K562 (cell line): Measurements from ENCODE around the gene NXF3. TPM values are rescaled to one million over a fixed set of nuclear protein-coding genes. Genes with fewer than 3 reads are reported as not detected.
A peak's percentile ranks its signal among the peaks of the same experiment; 100 is the strongest.

Source experiments
- C11orf30 ChIP-seq: fragments of 450-650 bp; IDR thresholded peaks from 2 replicates; pipeline ENCODE4 v1.6.1; 2016; ENCODE audit warnings: low read depth, mild to moderate bottlenecking
- CBFB ChIP-seq: sonication (generic); formaldehyde crosslinking; IDR thresholded peaks from 2 replicates; pipeline ENCODE4 v1.4.0; 2020; ENCODE audit warnings: mild to moderate bottlenecking, missing genetic modification reagents
- CBX1 ChIP-seq: sonication (generic); IDR thresholded peaks from 2 replicates; pipeline ENCODE4 v1.6.1; 2016; ENCODE audit warnings: antibody characterized with exemption, low read depth, mild to moderate bottlenecking
- COPS2 ChIP-seq: fragments of 450-650 bp; conservative IDR thresholded peaks from 2 replicates; pipeline ENCODE4 v1.6.1; 2016; ENCODE audit warnings: mild to moderate bottlenecking, moderate library complexity
- ILF3 ChIP-seq: fragments of 450-650 bp; IDR thresholded peaks from 2 replicates; pipeline ENCODE4 v1.6.1; 2018; ENCODE audit warnings: antibody characterized with exemption, mild to moderate bottlenecking, moderate library complexity, borderline replicate concordance
- KDM1A ChIP-seq, 2 experiments: fragments of 450-650 bp; IDR thresholded peaks; 2 replicates each; pipeline ENCODE4 v1.6.1; 2016; ENCODE audit warnings: mild to moderate bottlenecking in 2 of 2
- MYC ChIP-seq, 2 experiments: fragments of 250-450 bp in 1 of 2; sonication (Bioruptor Pico) in 1 of 2; IDR thresholded peaks; 2 replicates each; pipeline versions ENCODE4 v1.5.1 to v1.6.1; 2012 to 2021; ENCODE audit warnings: low read depth in 2 of 2, borderline replicate concordance in 1 of 2, improper control_type of control experiment in 1 of 2, low read length in 1 of 2, mild to moderate bottlenecking in 1 of 2, moderate library complexity in 1 of 2
- NR0B1 ChIP-seq: fragments of 450-650 bp; IDR thresholded peaks from one replicate; pipeline ENCODE4 v1.6.1; 2018; ENCODE audit warnings: mild to moderate bottlenecking, moderate library complexity; ENCODE audit not compliant: partially characterized antibody
- PHB ChIP-seq: fragments of 250-450 bp; sonication (Bioruptor Pico); IDR thresholded peaks from 2 replicates; pipeline ENCODE4 v1.5.0; 2021
- POLR2A ChIP-seq: fragments of 450-650 bp; conservative IDR thresholded peaks from 2 replicates; pipeline ENCODE4 v1.6.1; 2016
- SAP30 ChIP-seq: fragments of 200-600 bp; sonication (generic); IDR thresholded peaks from 2 replicates; pipeline ENCODE4 v1.6.1; 2012; ENCODE audit warnings: borderline replicate concordance, low read depth, mild to moderate bottlenecking, moderate library complexity, low read length, control low read depth, inconsistent platforms; ENCODE audit not compliant: insufficient read depth, poor library complexity, severe bottlenecking
- STAG1 ChIP-seq: sonication (generic); formaldehyde crosslinking; IDR thresholded peaks from 2 replicates; pipeline ENCODE4 v1.5.0; 2020; ENCODE audit warnings: missing genetic modification reagents, borderline replicate concordance
- TEAD2 ChIP-seq: fragments of 450-650 bp; IDR thresholded peaks from 2 replicates; pipeline ENCODE4 v1.6.1; 2016; ENCODE audit warnings: missing genetic modification characterization, control low read depth, missing compliant biosample characterization
- ZC3H11A ChIP-seq: IDR thresholded peaks from 2 replicates; pipeline ENCODE4 v1.6.1; 2012; ENCODE audit warnings: low read depth, low read length, improper control_type of control experiment
- ZEB2 ChIP-seq: fragments of 450-650 bp; IDR thresholded peaks from 2 replicates; pipeline ENCODE4 v1.6.1; 2016
- ZNF165 ChIP-seq: fragments of 250-450 bp; sonication (Bioruptor Pico); IDR thresholded peaks from 2 replicates; pipeline ENCODE4 v1.4.0; 2020; ENCODE audit warnings: borderline replicate concordance
- ZNF197 ChIP-seq: fragments of 200-800 bp; sonication (Bioruptor generic); IDR thresholded peaks from 2 replicates; pipeline ENCODE4 v1.6.1; 2016; ENCODE audit warnings: low read depth, missing genetic modification characterization, missing compliant biosample characterization
- ZNF76 ChIP-seq: fragments of 250-450 bp; sonication (Bioruptor Pico); IDR thresholded peaks from 2 replicates; pipeline ENCODE4 v1.4.0; 2020; ENCODE audit warnings: mild to moderate bottlenecking, moderate library complexity, borderline replicate concordance
- polyA plus RNA-seq, 8 experiments: library from polyadenylated mRNA; depleted of rRNA in 4 of 8; stranded (reverse) in 5 of 8; unstranded in 3 of 8; fragments of >200 nt; fragmentation: Nextera tagmentation in 2 of 8; fragmentation: Illumina TruSeq in 1 of 8; extraction: Ambion mirVana in 2 of 8; extraction: Trizol in 1 of 8; gene quantifications; 2 replicates each; pipeline versions ENCODE4 v1.2.1 to v1.2.3, GENCODE V29; 2011 to 2014; ENCODE audit warnings: inconsistent platforms in 1 of 8, missing spikeins in 1 of 8
- total RNA-seq, 7 experiments: library from RNA; depleted of rRNA in 6 of 7; stranded (reverse); fragments of >200 nt in 6 of 7; fragmentation: Illumina TruSeq in 2 of 7; extraction: Trizol in 2 of 7; gene quantifications; 2 replicates each; pipeline versions ENCODE4 v1.2.1 to v1.2.3, GENCODE V29; 2011 to 2021; ENCODE audit warnings: low replicate concordance in 1 of 7
- TF ChIP-seq, protein P1 (sequence below): fragments of 450-650 bp; IDR thresholded peaks from 2 replicates; pipeline ENCODE4 v1.6.1; 2016; ENCODE audit warnings: missing biosample characterization, missing genetic modification characterization
- TF ChIP-seq, protein P2 (sequence below): fragments of 450-650 bp; IDR thresholded peaks from 2 replicates; pipeline ENCODE4 v1.6.1; 2016; ENCODE audit warnings: low read depth

NXF3 gene
- total and polyA plus RNA-seq, 9 of the 15 experiments (the other 6 are each of a cell fraction or from before 2014, with no cell fraction given) = 0.18 to 0.40 (median 0.28) TPM; not detected in 2

GRCh38 chrX:103124284-103124683 lies 31.3 kb upstream of the NXF3 start (continued):
- TF ChIP-seq STAG1 (CRISPR knock-in tag) (no peak), TEAD2 (tag) (no peak), SAP30 (no peak), KDM1A (IDR thresholded peaks at IDR 0.05) (peak; percentile 63 to 79; a peak in 3 of 4 replicates), ZEB2 (peak; percentile 66; the same call in 1 of the 2 replicates), PHB (CRISPR knock-in tag) (no peak), ZNF76 (CRISPR knock-in tag) (no peak; the same call in 1 of the 2 replicates), C11orf30 (peak; percentile 23; the same call in 1 of the 2 replicates), CBX1 (no peak), ILF3 (no peak), NR0B1 (no peak), ZNF197 (CRISPR knock-in tag) (no peak), ZC3H11A (no peak), ZNF165 (CRISPR knock-in tag) (no peak), CBFB (CRISPR knock-in tag) (no peak), MYC (IDR thresholded peaks at IDR 0.05; ENCODE audit: low read depth, low read length) (peak; percentile 78; the same call in 1 of the 2 replicates), MYC (CRISPR knock-in tag; IDR thresholded peaks at IDR 0.05; ENCODE audit: borderline replicate concordance, low read depth) (no peak), COPS2 (no peak), POLR2A (no peak)
- TF ChIP-seq, protein P1, sequence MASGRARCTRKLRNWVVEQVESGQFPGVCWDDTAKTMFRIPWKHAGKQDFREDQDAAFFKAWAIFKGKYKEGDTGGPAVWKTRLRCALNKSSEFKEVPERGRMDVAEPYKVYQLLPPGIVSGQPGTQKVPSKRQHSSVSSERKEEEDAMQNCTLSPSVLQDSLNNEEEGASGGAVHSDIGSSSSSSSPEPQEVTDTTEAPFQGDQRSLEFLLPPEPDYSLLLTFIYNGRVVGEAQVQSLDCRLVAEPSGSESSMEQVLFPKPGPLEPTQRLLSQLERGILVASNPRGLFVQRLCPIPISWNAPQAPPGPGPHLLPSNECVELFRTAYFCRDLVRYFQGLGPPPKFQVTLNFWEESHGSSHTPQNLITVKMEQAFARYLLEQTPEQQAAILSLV = no peak
- TF ChIP-seq, protein P2, sequence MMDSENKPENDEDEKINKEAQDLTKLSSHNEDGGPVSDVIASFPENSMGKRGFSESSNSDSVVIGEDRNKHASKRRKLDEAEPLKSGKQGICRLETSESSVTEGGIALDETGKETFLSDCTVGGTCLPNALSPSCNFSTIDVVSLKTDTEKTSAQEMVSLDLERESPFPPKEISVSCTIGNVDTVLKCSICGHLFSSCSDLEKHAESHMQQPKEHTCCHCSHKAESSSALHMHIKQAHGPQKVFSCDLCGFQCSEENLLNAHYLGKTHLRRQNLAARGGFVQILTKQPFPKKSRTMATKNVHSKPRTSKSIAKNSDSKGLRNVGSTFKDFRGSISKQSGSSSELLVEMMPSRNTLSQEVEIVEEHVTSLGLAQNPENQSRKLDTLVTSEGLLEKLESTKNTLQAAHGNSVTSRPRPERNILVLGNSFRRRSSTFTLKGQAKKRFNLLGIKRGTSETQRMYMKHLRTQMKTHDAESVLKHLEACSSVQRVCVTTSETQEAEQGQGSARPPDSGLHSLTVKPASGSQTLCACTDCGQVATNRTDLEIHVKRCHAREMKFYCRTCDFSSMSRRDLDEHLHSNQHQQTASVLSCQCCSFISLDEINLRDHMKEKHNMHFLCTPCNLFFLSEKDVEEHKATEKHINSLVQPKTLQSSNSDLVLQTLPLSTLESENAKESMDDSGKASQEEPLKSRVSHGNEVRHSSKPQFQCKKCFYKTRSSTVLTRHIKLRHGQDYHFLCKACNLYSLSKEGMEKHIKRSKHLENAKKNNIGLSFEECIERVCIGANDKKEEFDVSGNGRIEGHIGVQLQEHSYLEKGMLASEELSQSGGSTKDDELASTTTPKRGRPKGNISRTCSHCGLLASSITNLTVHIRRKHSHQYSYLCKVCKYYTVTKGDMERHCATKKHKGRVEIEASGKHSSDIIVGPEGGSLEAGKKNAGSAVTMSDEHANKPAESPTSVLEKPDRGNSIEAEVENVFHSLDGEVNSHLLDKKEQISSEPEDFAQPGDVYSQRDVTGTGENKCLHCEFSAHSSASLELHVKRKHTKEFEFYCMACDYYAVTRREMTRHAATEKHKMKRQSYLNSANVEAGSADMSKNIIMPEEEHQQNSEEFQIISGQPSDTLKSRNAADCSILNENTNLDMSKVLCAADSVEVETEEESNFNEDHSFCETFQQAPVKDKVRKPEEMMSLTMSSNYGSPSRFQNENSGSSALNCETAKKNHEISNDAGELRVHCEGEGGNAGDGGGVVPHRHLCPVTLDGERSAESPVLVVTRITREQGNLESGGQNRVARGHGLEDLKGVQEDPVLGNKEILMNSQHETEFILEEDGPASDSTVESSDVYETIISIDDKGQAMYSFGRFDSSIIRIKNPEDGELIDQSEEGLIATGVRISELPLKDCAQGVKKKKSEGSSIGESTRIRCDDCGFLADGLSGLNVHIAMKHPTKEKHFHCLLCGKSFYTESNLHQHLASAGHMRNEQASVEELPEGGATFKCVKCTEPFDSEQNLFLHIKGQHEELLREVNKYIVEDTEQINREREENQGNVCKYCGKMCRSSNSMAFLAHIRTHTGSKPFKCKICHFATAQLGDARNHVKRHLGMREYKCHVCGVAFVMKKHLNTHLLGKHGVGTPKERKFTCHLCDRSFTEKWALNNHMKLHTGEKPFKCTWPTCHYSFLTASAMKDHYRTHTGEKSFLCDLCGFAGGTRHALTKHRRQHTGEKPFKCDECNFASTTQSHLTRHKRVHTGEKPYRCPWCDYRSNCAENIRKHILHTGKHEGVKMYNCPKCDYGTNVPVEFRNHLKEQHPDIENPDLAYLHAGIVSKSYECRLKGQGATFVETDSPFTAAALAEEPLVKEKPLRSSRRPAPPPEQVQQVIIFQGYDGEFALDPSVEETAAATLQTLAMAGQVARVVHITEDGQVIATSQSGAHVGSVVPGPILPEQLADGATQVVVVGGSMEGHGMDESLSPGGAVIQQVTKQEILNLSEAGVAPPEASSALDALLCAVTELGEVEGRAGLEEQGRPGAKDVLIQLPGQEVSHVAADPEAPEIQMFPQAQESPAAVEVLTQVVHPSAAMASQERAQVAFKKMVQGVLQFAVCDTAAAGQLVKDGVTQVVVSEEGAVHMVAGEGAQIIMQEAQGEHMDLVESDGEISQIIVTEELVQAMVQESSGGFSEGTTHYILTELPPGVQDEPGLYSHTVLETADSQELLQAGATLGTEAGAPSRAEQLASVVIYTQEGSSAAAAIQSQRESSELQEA = no peak
